CD4-positive, alpha-beta T cell (primary cell): ENCODE results near the gene KIF21B. TPM values are rescaled to one million over a fixed set of nuclear protein-coding genes. Genes with fewer than 3 reads are reported as not detected.

Experiments
- ATAC-seq: fragments of 200-7000 bp; cut with Tn5 transposase; one replicate; pipeline ENCODE4 v1.10.0; 2022; ENCODE audit warnings: mild to moderate bottlenecking; ENCODE audit not compliant: poor library complexity
- CTCF ChIA-PET: fragments of 350-600 bp; sonication (Branson Sonifier 250); formaldehyde crosslinking; loops from one replicate; lab custom pipeline; 2021; ENCODE audit warnings: antibody characterized with exemption, inconsistent platforms; lab: Charles Lee
- POLR2A ChIA-PET: fragments of 350-600 bp; sonication (Branson Sonifier 250); formaldehyde crosslinking; loops from one replicate; lab custom pipeline; 2021; ENCODE audit warnings: antibody characterized with exemption, inconsistent platforms; lab: Charles Lee
- DNase-seq, 14 experiments: peaks; one replicate each; pipeline ENCODE4 v3.0.0-alpha.2; 2013 to 2020; ENCODE audit warnings: mixed read lengths in 2 of 14
- H3K27ac ChIP-seq, 2 donors: one replicate each; pipeline versions ENCODE4 v1.5.1 to v1.7.0; 2013; ENCODE audit warnings: low read length in 2 of 2, low read depth in 1 of 2, mild to moderate bottlenecking in 1 of 2
- H3K27me3 ChIP-seq, 2 experiments: 1 replicate in 1 of 2; 2 replicates in 1 of 2; pipeline versions ENCODE4 v1.6.1 to v1.7.0; 2013; ENCODE audit warnings: low read length in 2 of 2, control low read depth in 1 of 2, mild to moderate bottlenecking in 1 of 2, moderate library complexity in 1 of 2; ENCODE audit not compliant: insufficient read depth in 2 of 2, control insufficient read depth in 1 of 2
- H3K36me3 ChIP-seq: one replicate; pipeline ENCODE4 v1.6.1; 2013; ENCODE audit warnings: low read length, control low read depth; ENCODE audit not compliant: insufficient read depth
- H3K4me1 ChIP-seq: one replicate; pipeline ENCODE4 v1.6.1; 2013; ENCODE audit warnings: low read length, control low read depth; ENCODE audit not compliant: insufficient read depth
- H3K4me3 ChIP-seq: one replicate; pipeline ENCODE4 v1.5.1; 2013; ENCODE audit warnings: mild to moderate bottlenecking, low read length, moderate library complexity
- H3K9me3 ChIP-seq, 2 experiments: 1 replicate in 1 of 2; 2 replicates in 1 of 2; pipeline versions ENCODE4 v1.6.1 to v1.7.0; 2013; ENCODE audit warnings: low read length in 2 of 2, mild to moderate bottlenecking in 2 of 2, control low read depth in 1 of 2, moderate library complexity in 1 of 2; ENCODE audit not compliant: control insufficient read depth in 1 of 2, insufficient read depth in 1 of 2
- H3K27ac Mint-ChIP-seq: one replicate; pipeline ENCODE4 v1.8.0; 2020; ENCODE audit warnings: mixed read lengths
- H3K27me3 Mint-ChIP-seq: one replicate; pipeline ENCODE4 v1.8.0; 2021; ENCODE audit warnings: mixed read lengths
- H3K36me3 Mint-ChIP-seq: one replicate; pipeline ENCODE4 v1.8.0; 2021; ENCODE audit warnings: low read depth, mixed read lengths
- H3K4me1 Mint-ChIP-seq: one replicate; pipeline ENCODE4 v1.8.0; 2021; ENCODE audit warnings: low read depth, mixed read lengths
- H3K4me3 Mint-ChIP-seq: one replicate; pipeline ENCODE4 v1.8.0; 2020; ENCODE audit warnings: mild to moderate bottlenecking, mixed read lengths
- H3K9me3 Mint-ChIP-seq: one replicate; pipeline ENCODE4 v1.8.0; 2020; ENCODE audit warnings: mixed read lengths
- intact Hi-C, 2 experiments: fragments of 100-400 bp; cut with DNase I in 1 of 2; cut with micrococcal nuclease in 1 of 2; formaldehyde crosslinking; loops; one replicate each; pipeline versions ENCODE4 v1.15.1 to v1.9.0; 2023 to 2025; cut with DNase I, micrococcal nuclease
- total RNA-seq, 174 experiments: library from RNA in 2 of 174; stranded (reverse) in 2 of 174; gene quantifications; one replicate each; pipeline ENCODE4 v1.2.3 and lab custom pipeline; 2021 to 2026
- TF ChIP-seq, protein P1 (sequence below): fragments of 200-600 bp; IDR thresholded peaks from one replicate; pipeline ENCODE4 v1.8.0; 2022; ENCODE audit warnings: antibody characterized with exemption, mild to moderate bottlenecking

The KIF21B gene
- total RNA-seq, 2 experiments from 2014 or later = 64.5 to 65.4 TPM

DNA sequence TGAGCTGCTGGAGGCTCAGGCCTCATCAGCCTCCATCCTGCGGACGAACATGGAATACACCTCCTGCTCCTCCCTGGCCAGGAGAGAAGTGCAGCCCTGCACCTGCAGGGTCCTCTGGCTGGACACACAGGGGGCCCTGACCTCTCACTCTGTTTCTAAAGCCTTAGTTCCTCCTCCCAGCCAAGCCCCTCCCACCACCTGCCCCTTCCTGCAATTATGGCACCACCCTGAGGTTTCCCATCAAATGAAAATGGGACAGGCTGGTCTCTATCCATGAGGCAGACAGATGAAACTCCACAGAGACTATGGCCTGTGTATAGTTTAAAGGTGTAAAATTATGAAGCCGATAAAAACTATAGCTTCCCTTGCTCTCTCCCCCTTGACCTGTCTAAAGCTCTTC, 46.1 kb upstream of the KIF21B start:
- DNase-seq (no peak), ATAC-seq (no peak)
- Histone ChIP-seq H3K27ac (no peak overlapping the region), H3K27me3 (no peaks in the 10 kb centered on the region), H3K4me3 (no peak overlapping the region), H3K36me3 (no peaks in the 10 kb centered on the region), H3K9me3 (no peaks in the 10 kb centered on the region), H3K4me1 (no peaks in the 10 kb centered on the region)
- Mint-ChIP-seq H3K27ac (no peak overlapping the region), H3K4me1 (no peaks in the 10 kb centered on the region), H3K36me3 (no peaks in the 10 kb centered on the region), H3K4me3 (no peak overlapping the region), H3K9me3 (no peaks in the 10 kb centered on the region), H3K27me3 (peaks cover 7% of the 10 kb centered on the region)
- intact Hi-C loops = no loop called here
- POLR2A ChIA-PET = no interaction called here
- CTCF ChIA-PET = no interaction called here
- TF ChIP-seq, protein P1, sequence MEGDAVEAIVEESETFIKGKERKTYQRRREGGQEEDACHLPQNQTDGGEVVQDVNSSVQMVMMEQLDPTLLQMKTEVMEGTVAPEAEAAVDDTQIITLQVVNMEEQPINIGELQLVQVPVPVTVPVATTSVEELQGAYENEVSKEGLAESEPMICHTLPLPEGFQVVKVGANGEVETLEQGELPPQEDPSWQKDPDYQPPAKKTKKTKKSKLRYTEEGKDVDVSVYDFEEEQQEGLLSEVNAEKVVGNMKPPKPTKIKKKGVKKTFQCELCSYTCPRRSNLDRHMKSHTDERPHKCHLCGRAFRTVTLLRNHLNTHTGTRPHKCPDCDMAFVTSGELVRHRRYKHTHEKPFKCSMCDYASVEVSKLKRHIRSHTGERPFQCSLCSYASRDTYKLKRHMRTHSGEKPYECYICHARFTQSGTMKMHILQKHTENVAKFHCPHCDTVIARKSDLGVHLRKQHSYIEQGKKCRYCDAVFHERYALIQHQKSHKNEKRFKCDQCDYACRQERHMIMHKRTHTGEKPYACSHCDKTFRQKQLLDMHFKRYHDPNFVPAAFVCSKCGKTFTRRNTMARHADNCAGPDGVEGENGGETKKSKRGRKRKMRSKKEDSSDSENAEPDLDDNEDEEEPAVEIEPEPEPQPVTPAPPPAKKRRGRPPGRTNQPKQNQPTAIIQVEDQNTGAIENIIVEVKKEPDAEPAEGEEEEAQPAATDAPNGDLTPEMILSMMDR = no peak

- Histone ChIP-seq H3K9me3 (no peaks in the 10 kb centered on the region), H3K4me3 (no peak overlapping the region), H3K4me1 (no peaks in the 10 kb centered on the region), H3K27me3 (peaks cover 0 to 2% of the 10 kb centered on the region in 2 experiments), H3K27ac (no peak overlapping the region), H3K36me3 (no peaks in the 10 kb centered on the region)
- ChIA-PET CTCF (no interaction called here), POLR2A (no interaction called here)
- TF ChIP-seq, protein P1 = no peak
- no peak for DNase-seq
- Mint-ChIP-seq H3K36me3 (no peaks in the 10 kb centered on the region), H3K4me3 (no peak overlapping the region), H3K9me3 (no peaks in the 10 kb centered on the region), H3K4me1 (no peaks in the 10 kb centered on the region), H3K27me3 (peaks cover 7% of the 10 kb centered on the region), H3K27ac (no peak overlapping the region)
- intact Hi-C loops = no loop called here
- no peak for ATAC-seq
Measured at GRCh38 chr1:201068976-201069375, 45.5 kb upstream of the KIF21B start.

- H3K27ac Mint-ChIP-seq = no peak overlapping the region
- Histone ChIP-seq H3K27ac (no peak overlapping the region), H3K4me3 (no peak overlapping the region), H3K4me1 (no peaks in the 10 kb centered on the region), H3K27me3 (peaks cover 0 to 4% of the 10 kb centered on the region in 2 experiments), H3K36me3 (no peaks in the 10 kb centered on the region), H3K9me3 (no peaks in the 10 kb centered on the region)
- no peaks in the 10 kb centered on the region for H3K4me1 Mint-ChIP-seq
- intact Hi-C loops = no loop called here
- TF ChIP-seq, protein P1 = no peak
- ChIA-PET CTCF (no interaction called here), POLR2A (no interaction called here)
- H3K36me3 Mint-ChIP-seq = no peaks in the 10 kb centered on the region
- H3K4me3 Mint-ChIP-seq = no peak overlapping the region
- DNase-seq (no peak), ATAC-seq (no peak)
- no peaks in the 10 kb centered on the region for H3K9me3 Mint-ChIP-seq
- peaks cover 10% of the 10 kb centered on the region for H3K27me3 Mint-ChIP-seq
Measured at GRCh38 chr1:201066986-201067385, 43.5 kb upstream of the KIF21B start.
